Endothelial cell of umbilical vein (primary cell): ENCODE data around the gene SLC6A6. TPM values are rescaled to one million over a fixed set of nuclear protein-coding genes. Genes with fewer than 3 reads are reported as not detected.
A peak's percentile ranks its signal among the peaks of the same experiment; 100 is the strongest.

Experiments used
- BruUV-seq: library from RNA; stranded (reverse); fragments of 400-500 nt; replicated peaks from 2 replicates; lab custom pipeline; 2021; lab: Mats Ljungman, UMichigan
- CTCF ChIA-PET: fragments of 300-600, 350-600 bp; sonication (Branson Sonifier 250); formaldehyde crosslinking; loops from one replicate; lab custom pipeline; 2021; ENCODE audit warnings: antibody characterized with exemption, inconsistent platforms; lab: Charles Lee
- POLR2A ChIA-PET: fragments of 300-600, 350-600 bp; sonication (Branson Sonifier 250); formaldehyde crosslinking; loops from one replicate; lab custom pipeline; 2021; ENCODE audit warnings: antibody characterized with exemption, inconsistent platforms; lab: Charles Lee
- DNase-seq: peaks from one replicate; pipeline ENCODE4 v3.0.0-alpha.2; 2011; ENCODE audit warnings: low read depth, low spot score
- FAIRE-seq: peaks from 2 replicates; lab custom pipeline; 2011; peaks lifted over from hg19 to GRCh38; lab: Jason Lieb, UNC
- H2AFZ ChIP-seq: 2 replicates; pipeline ENCODE4 v1.6.0; 2012; ENCODE audit warnings: low read depth, low read length, control low read depth, inconsistent platforms
- H3K27ac ChIP-seq: 2 replicates; pipeline ENCODE4 v1.5.1; 2011; ENCODE audit warnings: low read depth, mild to moderate bottlenecking, control low read depth, low read length, moderate library complexity; ENCODE audit not compliant: insufficient read depth
- H3K27me3 ChIP-seq, 2 experiments: 2 replicates each; pipeline versions ENCODE4 v1.6.0 to v1.6.1; 2011; ENCODE audit warnings: low read length in 2 of 2, mixed read lengths in 1 of 2; ENCODE audit not compliant: control insufficient read depth in 2 of 2, insufficient read depth in 2 of 2
- H3K36me3 ChIP-seq, 2 experiments: 2 replicates in 1 of 2; 3 replicates in 1 of 2; pipeline ENCODE4 v1.5.1; 2011; ENCODE audit warnings: low read length in 2 of 2, mild to moderate bottlenecking in 1 of 2, moderate library complexity in 1 of 2; ENCODE audit not compliant: control insufficient read depth in 2 of 2, insufficient read depth in 2 of 2; ENCODE audit errors: extremely low read depth in 1 of 2
- H3K4me1 ChIP-seq: 3 replicates; pipeline ENCODE4 v1.5.1; 2011; ENCODE audit warnings: mild to moderate bottlenecking, low read length; ENCODE audit not compliant: control insufficient read depth, insufficient read depth; ENCODE audit errors: extremely low read depth
- H3K4me2 ChIP-seq: 2 replicates; pipeline ENCODE4 v1.6.1; 2011; ENCODE audit warnings: low read length, control low read depth, mixed read lengths; ENCODE audit not compliant: insufficient read depth
- H3K4me3 ChIP-seq, 3 experiments: fragments of 200-600 bp in 1 of 3; sonication (generic), shearing (Covaris generic) in 1 of 3; replicated peaks in 1 of 3; 2 replicates each; pipeline ENCODE4 v1.5.1; 2011 to 2016; ENCODE audit warnings: control low read depth in 3 of 3, low read length in 3 of 3, mild to moderate bottlenecking in 2 of 3, inconsistent platforms in 1 of 3, low read depth in 1 of 3, moderate library complexity in 1 of 3; ENCODE audit not compliant: insufficient read depth in 1 of 3
- H3K79me2 ChIP-seq: 2 replicates; pipeline ENCODE4 v1.6.0; 2012; ENCODE audit warnings: low read length, inconsistent platforms; ENCODE audit not compliant: control insufficient read depth, insufficient read depth
- H3K9ac ChIP-seq: replicated peaks from 2 replicates; pipeline ENCODE3; 2011; ENCODE audit warnings: low read length, control low read depth; ENCODE audit not compliant: insufficient read depth; ENCODE audit errors: extremely low read depth
- H3K9me1 ChIP-seq: replicated peaks from 3 replicates; pipeline ENCODE4 v1.6.0; 2011; ENCODE audit warnings: mild to moderate bottlenecking, low read length; ENCODE audit not compliant: control insufficient read depth, insufficient read depth; ENCODE audit errors: extremely low read depth
- H3K9me3 ChIP-seq: replicated peaks from 2 replicates; pipeline ENCODE4 v1.5.1; 2012; ENCODE audit warnings: low read length, inconsistent platforms; ENCODE audit not compliant: control insufficient read depth, insufficient read depth
- H4K20me1 ChIP-seq: replicated peaks from 2 replicates; pipeline ENCODE3; 2011; ENCODE audit warnings: mild to moderate bottlenecking, low read length; ENCODE audit not compliant: control insufficient read depth, insufficient read depth; ENCODE audit errors: extremely low read depth
- CTCF ChIP-seq, 2 donors: IDR thresholded peaks; 1 replicate in 1 of 2; 2 replicates in 1 of 2; pipeline ENCODE4 v1.5.1; 2011; ENCODE audit warnings: low read length in 2 of 2, mild to moderate bottlenecking in 2 of 2, moderate library complexity in 2 of 2, control low read depth in 1 of 2, inconsistent platforms in 1 of 2, low read depth in 1 of 2; ENCODE audit not compliant: insufficient read depth in 1 of 2; ENCODE audit errors: extremely low read depth in 1 of 2
- EZH2 ChIP-seq: IDR thresholded peaks from 2 replicates; pipeline ENCODE4 v1.6.1; 2012; ENCODE audit warnings: borderline replicate concordance, low read depth, mild to moderate bottlenecking, moderate library complexity, low read length, inconsistent platforms; ENCODE audit not compliant: severe bottlenecking
- FOS ChIP-seq: IDR thresholded peaks from 2 replicates; pipeline ENCODE4 v1.6.1; 2011; ENCODE audit warnings: mild to moderate bottlenecking, low read length, moderate library complexity, borderline replicate concordance; ENCODE audit not compliant: insufficient read depth
- GATA2 ChIP-seq: IDR thresholded peaks from 2 replicates; pipeline ENCODE4 v1.7.0; 2011; ENCODE audit warnings: low read depth, mild to moderate bottlenecking, moderate library complexity, mixed read lengths, low read length; ENCODE audit not compliant: insufficient read length, insufficient read depth
- JUN ChIP-seq: IDR thresholded peaks from 2 replicates; pipeline ENCODE4 v1.6.1; 2011; ENCODE audit warnings: borderline replicate concordance, low read depth; ENCODE audit not compliant: insufficient read length, insufficient read depth
- MAX ChIP-seq: IDR thresholded peaks from 2 replicates; pipeline ENCODE4 v1.6.1; 2011; ENCODE audit not compliant: insufficient read depth, insufficient read length
- MYC ChIP-seq: IDR thresholded peaks from one replicate; pipeline ENCODE4 v1.6.1; 2011; ENCODE audit warnings: mild to moderate bottlenecking, low read depth, low read length
- POLR2A ChIP-seq: IDR thresholded peaks from 2 replicates; pipeline ENCODE4 v1.6.1; 2012; ENCODE audit warnings: low read depth, mild to moderate bottlenecking, control low read depth, low read length
- POLR2AphosphoS5 ChIP-seq: IDR thresholded peaks from 2 replicates; pipeline ENCODE4 v1.6.1; 2012; ENCODE audit warnings: low read depth, mild to moderate bottlenecking, control low read depth, low read length, moderate library complexity; ENCODE audit not compliant: insufficient read depth
- dilution Hi-C: fragments of 300-500 bp; cut with MboI; formaldehyde crosslinking; loops from one replicate; pipeline ENCODE4 v1.15.0; 2019; ENCODE audit warnings: low sequenced_read_pairs; ENCODE audit not compliant: extremely low pct_ligation_motif_present
- intact Hi-C: fragments of 100-400 bp; cut with micrococcal nuclease; formaldehyde crosslinking; loops from one replicate; pipeline ENCODE4 v1.10.0; 2022
- polyA plus RNA-seq, 4 experiments: library from polyadenylated mRNA; depleted of rRNA in 3 of 4; stranded (reverse) in 3 of 4; unstranded in 1 of 4; fragments of >200 nt; gene quantifications; 2 replicates each; pipeline versions ENCODE4 v1.2.1 to v1.2.3, GENCODE V29; 2011 to 2012; ENCODE audit warnings: missing spikeins in 1 of 4
- total RNA-seq: library from RNA; stranded (reverse); gene quantifications from 2 replicates; pipeline ENCODE4 v1.2.3, GENCODE V29; 2021

SLC6A6 gene
- total and polyA plus RNA-seq, 2 donors (not counting 3 experiments of a cell fraction or from before 2014, with no cell fraction given): 25.7 to 38.0 TPM

GRCh38 chr3:14439501-14440167 is 37.2 kb downstream of the SLC6A6 start:
- dilution Hi-C loops: no loop called here
- Histone ChIP-seq H3K4me2 (peak overlapping the region; percentile 26), H2AFZ (no peak overlapping the region), H3K9me3 (no peaks in the 10 kb centered on the region), H3K4me1 (peaks cover 53% of the 10 kb centered on the region), H3K79me2 (peaks cover 17% of the 10 kb centered on the region), H3K4me3 (no peak overlapping the region), H3K9me1 (no peaks in the 10 kb centered on the region), H4K20me1 (no peaks in the 10 kb centered on the region), H3K9ac (no peak overlapping the region), H3K36me3 (no peaks in the 10 kb centered on the region), H3K27me3 (no peaks in the 10 kb centered on the region), H3K27ac (peak overlapping the region; percentile 23)
- intact Hi-C loops: loop anchor here (1.0 to 10.0 kb wide), 2 partner anchors 14 to 365 kb away; no protein-coding TSS in a partner anchor
- TF ChIP-seq POLR2A (no peak), POLR2AphosphoS5 (peak; percentile 51)
- no TSS peak for BruUV-seq
- FAIRE-seq (peak; percentile 86), DNase-seq (peak; percentile 88)
- POLR2A ChIA-PET: interaction anchor here (3.3 kb wide), 1 partner anchor 13 kb away, joined by 20 read pairs; no protein-coding TSS in a partner anchor
- CTCF ChIA-PET: interaction anchor here (0.8 to 5.4 kb wide), 8 partner anchors 9 to 236 kb away, joined by 3 to 34 read pairs (median 4); no protein-coding TSS in a partner anchor

GRCh38 chr3:14440168-14440518 is 37.7 kb downstream of the SLC6A6 start:
- peaks cover 17% of the 10 kb centered on the region for H3K79me2 ChIP-seq
- no peak overlapping the region for H3K4me2 ChIP-seq
- intact Hi-C loops: no loop called here
- no peaks in the 10 kb centered on the region for H4K20me1 ChIP-seq
- TF ChIP-seq GATA2 (no peak), FOS (no peak), EZH2 (no peak), POLR2A (no peak), CTCF (IDR thresholded peaks at IDR 0.05; ENCODE audit: extremely low read depth in 1 of 2, insufficient read depth in 1 of 2, low read depth in 1 of 2, low read length in 2 of 2) (no peak), MAX (no peak), JUN (no peak), POLR2AphosphoS5 (no peak), MYC (no peak)
- no TSS peak for BruUV-seq
- POLR2A ChIA-PET: interaction anchor here (3.3 kb wide), 1 partner anchor 12 kb away, joined by 20 read pairs; no protein-coding TSS in a partner anchor
- CTCF ChIA-PET: interaction anchor here (1.2 to 5.4 kb wide), 4 partner anchors 9 to 21 kb away, joined by 4 to 34 read pairs (median 10); no protein-coding TSS in a partner anchor
- H3K9me3 ChIP-seq: no peaks in the 10 kb centered on the region
- H3K27me3 ChIP-seq: no peaks in the 10 kb centered on the region
- no peak overlapping the region for H3K4me3 ChIP-seq
- H3K4me1 ChIP-seq: peaks cover 48% of the 10 kb centered on the region
- FAIRE-seq (no peak), DNase-seq (no peak)
- dilution Hi-C loops: no loop called here
- H3K9me1 ChIP-seq: no peaks in the 10 kb centered on the region
- H3K9ac ChIP-seq: no peak overlapping the region
- H3K27ac ChIP-seq: no peak overlapping the region
- no peaks in the 10 kb centered on the region for H3K36me3 ChIP-seq
- no peak overlapping the region for H2AFZ ChIP-seq
